Bronchial epithelial cell (primary cell): ENCODE measurements around the gene USP16. TPM values are rescaled to one million over a fixed set of nuclear protein-coding genes. Genes with fewer than 3 reads are reported as not detected.

Experiments used
- DNase-seq: peaks from one replicate; pipeline ENCODE4 v3.0.0-alpha.2; 2010; ENCODE audit warnings: low read depth
- FAIRE-seq: peaks from 2 replicates; lab custom pipeline; 2011; peaks lifted over from hg19 to GRCh38; lab: Jason Lieb, UNC
- H3K27me3 ChIP-seq: 2 replicates; pipeline ENCODE4 v1.5.1; 2011; ENCODE audit warnings: low read length; ENCODE audit not compliant: control insufficient read depth, insufficient read depth
- H3K36me3 ChIP-seq: 2 replicates; pipeline ENCODE4 v1.5.1; 2011; ENCODE audit warnings: low read length; ENCODE audit not compliant: control insufficient read depth, insufficient read depth
- H3K4me3 ChIP-seq: 2 replicates; pipeline ENCODE4 v1.5.1; 2011; ENCODE audit warnings: mild to moderate bottlenecking, low read depth, low read length, control low read depth
- total RNA-seq: library from RNA; depleted of rRNA; stranded (reverse); fragments of >200 nt; gene quantifications from 2 replicates; pipeline ENCODE4 v1.2.1, GENCODE V29; 2014
- TF ChIP-seq, protein P1 (sequence below): IDR thresholded peaks from 2 replicates; pipeline ENCODE4 v1.5.1; 2011; ENCODE audit warnings: mild to moderate bottlenecking, moderate library complexity, low read length, control low read depth, inconsistent platforms; ENCODE audit not compliant: insufficient read depth, severe bottlenecking

Gene USP16
- total RNA-seq, 1 donor from 2014 or later = 32.1 TPM

DNA sequence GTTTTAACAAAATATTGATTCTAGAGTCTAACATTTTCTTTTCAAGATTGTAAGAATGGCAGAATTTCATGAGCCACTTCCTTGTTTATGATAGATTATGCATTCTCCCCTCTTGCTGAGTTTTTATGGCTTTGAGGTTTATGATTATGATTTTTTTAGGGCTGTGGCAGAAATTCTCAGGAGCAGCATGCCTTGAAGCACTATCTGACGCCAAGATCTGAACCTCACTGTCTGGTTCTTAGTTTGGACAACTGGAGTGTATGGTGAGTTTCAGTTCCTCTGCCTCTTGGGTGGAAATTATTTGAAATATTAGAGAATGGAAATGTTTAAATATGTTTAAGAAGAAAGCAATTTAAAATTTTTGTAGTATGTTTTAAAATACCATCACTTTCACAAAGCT is 10.2 kb downstream of the USP16 start:
- FAIRE-seq (no peak), DNase-seq (no peak)
- Histone ChIP-seq H3K4me3 (no peak overlapping the region), H3K27me3 (no peaks in the 10 kb centered on the region), H3K36me3 (peaks cover 6% of the 10 kb centered on the region)
- TF ChIP-seq, protein P1, sequence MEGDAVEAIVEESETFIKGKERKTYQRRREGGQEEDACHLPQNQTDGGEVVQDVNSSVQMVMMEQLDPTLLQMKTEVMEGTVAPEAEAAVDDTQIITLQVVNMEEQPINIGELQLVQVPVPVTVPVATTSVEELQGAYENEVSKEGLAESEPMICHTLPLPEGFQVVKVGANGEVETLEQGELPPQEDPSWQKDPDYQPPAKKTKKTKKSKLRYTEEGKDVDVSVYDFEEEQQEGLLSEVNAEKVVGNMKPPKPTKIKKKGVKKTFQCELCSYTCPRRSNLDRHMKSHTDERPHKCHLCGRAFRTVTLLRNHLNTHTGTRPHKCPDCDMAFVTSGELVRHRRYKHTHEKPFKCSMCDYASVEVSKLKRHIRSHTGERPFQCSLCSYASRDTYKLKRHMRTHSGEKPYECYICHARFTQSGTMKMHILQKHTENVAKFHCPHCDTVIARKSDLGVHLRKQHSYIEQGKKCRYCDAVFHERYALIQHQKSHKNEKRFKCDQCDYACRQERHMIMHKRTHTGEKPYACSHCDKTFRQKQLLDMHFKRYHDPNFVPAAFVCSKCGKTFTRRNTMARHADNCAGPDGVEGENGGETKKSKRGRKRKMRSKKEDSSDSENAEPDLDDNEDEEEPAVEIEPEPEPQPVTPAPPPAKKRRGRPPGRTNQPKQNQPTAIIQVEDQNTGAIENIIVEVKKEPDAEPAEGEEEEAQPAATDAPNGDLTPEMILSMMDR = no peak

DNA sequence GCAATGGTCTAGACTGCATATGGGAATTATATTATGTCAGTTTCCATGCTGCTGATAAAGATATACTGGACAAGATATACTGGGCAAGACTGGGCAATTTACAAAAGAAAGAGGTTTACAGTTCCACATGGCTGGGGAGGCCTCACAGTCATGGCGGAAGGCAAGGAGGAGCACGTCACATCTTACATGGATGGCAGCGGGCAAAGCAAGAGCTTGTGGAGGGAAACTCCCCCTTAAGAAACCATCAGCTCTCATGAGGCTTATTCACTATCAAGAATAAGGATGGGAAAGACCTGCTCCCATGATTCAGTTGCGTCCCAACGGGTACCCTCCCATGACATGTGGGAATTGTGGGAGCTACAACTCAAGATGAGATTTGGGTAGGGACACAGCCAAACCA is 27.8 kb downstream of the USP16 start:
- H3K4me3 ChIP-seq = no peak overlapping the region
- no peaks in the 10 kb centered on the region for H3K27me3 ChIP-seq
- DNase-seq (no peak), FAIRE-seq (no peak)
- H3K36me3 ChIP-seq = peaks cover 7% of the 10 kb centered on the region
- TF ChIP-seq, protein P1 = no peak

DNA sequence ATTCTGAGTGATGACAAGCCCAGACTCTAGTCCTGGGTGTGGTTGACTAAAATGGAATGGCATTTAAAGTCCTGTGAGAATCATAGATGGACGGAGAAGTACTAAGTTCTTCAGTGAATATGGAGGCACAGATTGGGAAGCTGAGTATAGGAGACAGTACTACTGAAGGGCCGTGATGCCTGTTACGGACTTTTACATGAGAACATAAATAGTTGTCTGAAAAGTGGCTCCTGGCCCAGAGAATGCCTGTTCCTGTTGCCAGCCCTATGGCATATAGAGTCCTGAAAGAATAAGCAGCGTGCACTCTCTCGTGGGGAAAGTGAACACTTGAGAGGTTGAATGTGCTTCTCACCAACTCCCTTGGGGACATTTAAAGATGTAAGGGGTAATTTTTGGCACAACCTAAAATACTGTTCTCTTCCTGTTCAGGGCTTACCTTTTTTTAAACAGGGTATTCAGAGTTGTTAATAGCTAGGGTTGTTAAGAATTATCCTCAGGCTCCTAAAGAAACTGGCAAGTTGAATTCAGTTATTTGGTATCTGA is 28.6 kb downstream of the USP16 start:
- Histone ChIP-seq H3K4me3 (no peak overlapping the region), H3K27me3 (no peaks in the 10 kb centered on the region), H3K36me3 (peaks cover 6% of the 10 kb centered on the region)
- TF ChIP-seq, protein P1 = no peak
- FAIRE-seq = no peak
- DNase-seq = no peak

DNA sequence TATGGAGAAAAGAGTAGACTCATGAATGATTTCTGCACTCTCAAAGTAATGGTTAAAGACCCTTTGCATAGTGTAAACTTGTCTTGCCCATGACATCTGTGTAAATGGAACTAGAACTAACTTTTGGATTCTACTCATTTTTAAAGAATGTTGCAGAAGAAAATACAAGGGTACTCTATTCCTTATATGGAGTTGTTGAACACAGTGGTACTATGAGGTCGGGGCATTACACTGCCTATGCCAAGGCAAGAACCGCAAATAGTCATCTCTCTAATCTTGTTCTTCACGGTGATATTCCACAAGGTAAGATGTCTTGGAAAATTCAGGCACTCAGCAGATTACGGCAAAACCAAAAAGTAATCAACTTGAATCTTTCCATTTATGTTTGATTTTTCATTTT is 29.2 kb downstream of the USP16 start:
- H3K27me3 ChIP-seq = no peaks in the 10 kb centered on the region
- H3K36me3 ChIP-seq = peaks cover 6% of the 10 kb centered on the region
- DNase-seq (no peak), FAIRE-seq (no peak)
- H3K4me3 ChIP-seq = no peak overlapping the region
- TF ChIP-seq, protein P1 = no peak

DNA sequence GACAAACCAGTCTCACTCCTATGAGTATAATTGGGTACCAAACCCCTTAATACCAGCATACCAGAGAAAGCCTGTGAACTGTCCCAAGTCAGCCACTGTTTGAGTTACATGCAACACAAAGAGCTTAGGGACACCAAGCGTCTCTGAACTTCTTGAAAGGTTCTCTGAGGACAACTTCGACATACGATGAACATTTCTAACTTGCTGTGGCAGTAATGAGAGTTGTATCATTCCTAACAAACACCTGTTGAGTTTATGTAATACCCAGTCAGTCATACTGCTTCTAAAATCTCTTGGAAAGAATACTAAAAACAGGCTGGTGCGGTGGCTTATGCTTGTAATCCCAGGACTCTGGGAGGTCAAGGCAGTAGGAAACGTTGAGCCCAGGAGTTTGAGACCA is 30.6 kb downstream of the USP16 start:
- H3K36me3 ChIP-seq = peaks cover 8% of the 10 kb centered on the region
- H3K4me3 ChIP-seq = no peak overlapping the region
- no peak for FAIRE-seq
- no peak for DNase-seq
- TF ChIP-seq, protein P1 = no peak
- H3K27me3 ChIP-seq = no peaks in the 10 kb centered on the region

DNA sequence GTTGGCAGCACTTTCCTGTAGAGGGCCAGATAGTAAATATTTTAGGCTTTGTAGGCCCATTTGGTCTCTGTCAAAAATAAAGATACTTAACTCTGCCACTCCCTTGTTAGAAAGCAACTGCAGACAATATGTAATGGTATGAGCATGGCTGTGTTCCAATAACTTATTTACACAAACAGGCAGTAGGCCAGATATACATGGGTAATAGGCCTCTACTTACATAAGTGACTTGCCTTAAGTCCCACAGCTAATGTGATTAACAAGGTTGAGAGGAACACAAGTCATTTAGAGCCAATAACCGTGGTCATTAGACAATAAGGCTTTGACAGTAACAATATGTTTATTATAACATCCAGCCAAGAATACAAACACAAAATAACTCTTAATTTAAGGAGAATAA is 31.5 kb downstream of the USP16 start:
- peaks cover 12% of the 10 kb centered on the region for H3K36me3 ChIP-seq
- DNase-seq (peak; percentile 32), FAIRE-seq (no peak)
- H3K4me3 ChIP-seq = no peak overlapping the region
- TF ChIP-seq, protein P1 = no peak
- H3K27me3 ChIP-seq = no peaks in the 10 kb centered on the region
